ENCODE measurements around the gene RD3L.

The RD3L gene

GRCh38 chr14:103941973-103942736 is at the start of gene RD3L:
RD3L (minus strand) TSS chr14:103942529; CDS start chr14:103941695, 834 bp downstream.
- no peak for ATAC-seq
- no peak for TF ChIP-seq TCF4 (CRISPR knock-in tag; IDR thresholded peaks at IDR 0.05; ENCODE audit: borderline replicate concordance)
- TF ChIP-seq, protein P1, sequence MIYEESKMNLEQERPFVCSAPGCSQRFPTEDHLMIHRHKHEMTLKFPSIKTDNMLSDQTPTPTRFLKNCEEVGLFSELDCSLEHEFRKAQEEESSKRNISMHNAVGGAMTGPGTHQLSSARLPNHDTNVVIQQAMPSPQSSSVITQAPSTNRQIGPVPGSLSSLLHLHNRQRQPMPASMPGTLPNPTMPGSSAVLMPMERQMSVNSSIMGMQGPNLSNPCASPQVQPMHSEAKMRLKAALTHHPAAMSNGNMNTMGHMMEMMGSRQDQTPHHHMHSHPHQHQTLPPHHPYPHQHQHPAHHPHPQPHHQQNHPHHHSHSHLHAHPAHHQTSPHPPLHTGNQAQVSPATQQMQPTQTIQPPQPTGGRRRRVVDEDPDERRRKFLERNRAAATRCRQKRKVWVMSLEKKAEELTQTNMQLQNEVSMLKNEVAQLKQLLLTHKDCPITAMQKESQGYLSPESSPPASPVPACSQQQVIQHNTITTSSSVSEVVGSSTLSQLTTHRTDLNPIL (CRISPR knock-in tag; IDR thresholded peaks at IDR 0.05; ENCODE audit: low read depth), result no peak
- TF ChIP-seq CSRNP3 (CRISPR knock-in tag; IDR thresholded peaks at IDR 0.05), result no peak
- no peak for TF ChIP-seq SNAI2 (CRISPR knock-in tag; IDR thresholded peaks at IDR 0.05)
- no peak for TF ChIP-seq ARNTL (CRISPR knock-in tag; IDR thresholded peaks at IDR 0.05; ENCODE audit: borderline replicate concordance, low read depth)
- no peak for TF ChIP-seq RARB (CRISPR knock-in tag; IDR thresholded peaks at IDR 0.05)
- TF ChIP-seq PPARA (CRISPR knock-in tag; IDR thresholded peaks at IDR 0.05; ENCODE audit: borderline replicate concordance), result no peak
- TF ChIP-seq, protein P2, sequence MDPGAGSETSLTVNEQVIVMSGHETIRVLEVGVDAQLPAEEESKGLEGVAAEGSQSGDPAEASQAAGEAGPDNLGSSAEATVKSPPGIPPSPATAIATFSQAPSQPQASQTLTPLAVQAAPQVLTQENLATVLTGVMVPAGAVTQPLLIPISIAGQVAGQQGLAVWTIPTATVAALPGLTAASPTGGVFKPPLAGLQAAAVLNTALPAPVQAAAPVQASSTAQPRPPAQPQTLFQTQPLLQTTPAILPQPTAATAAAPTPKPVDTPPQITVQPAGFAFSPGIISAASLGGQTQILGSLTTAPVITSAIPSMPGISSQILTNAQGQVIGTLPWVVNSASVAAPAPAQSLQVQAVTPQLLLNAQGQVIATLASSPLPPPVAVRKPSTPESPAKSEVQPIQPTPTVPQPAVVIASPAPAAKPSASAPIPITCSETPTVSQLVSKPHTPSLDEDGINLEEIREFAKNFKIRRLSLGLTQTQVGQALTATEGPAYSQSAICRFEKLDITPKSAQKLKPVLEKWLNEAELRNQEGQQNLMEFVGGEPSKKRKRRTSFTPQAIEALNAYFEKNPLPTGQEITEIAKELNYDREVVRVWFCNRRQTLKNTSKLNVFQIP (CRISPR knock-in tag; IDR thresholded peaks at IDR 0.05; ENCODE audit: borderline replicate concordance, low read depth), result no peak
- no peak for TF ChIP-seq ZC3H10 (CRISPR knock-in tag; IDR thresholded peaks at IDR 0.05)
- no peak for TF ChIP-seq GLIS3 (CRISPR knock-in tag; IDR thresholded peaks at IDR 0.05)
- no peak for TF ChIP-seq ZNF70 (CRISPR knock-in tag; IDR thresholded peaks at IDR 0.05)
- no peak for TF ChIP-seq CSDC2 (CRISPR knock-in tag; IDR thresholded peaks at IDR 0.05)
- TF ChIP-seq, protein P3, sequence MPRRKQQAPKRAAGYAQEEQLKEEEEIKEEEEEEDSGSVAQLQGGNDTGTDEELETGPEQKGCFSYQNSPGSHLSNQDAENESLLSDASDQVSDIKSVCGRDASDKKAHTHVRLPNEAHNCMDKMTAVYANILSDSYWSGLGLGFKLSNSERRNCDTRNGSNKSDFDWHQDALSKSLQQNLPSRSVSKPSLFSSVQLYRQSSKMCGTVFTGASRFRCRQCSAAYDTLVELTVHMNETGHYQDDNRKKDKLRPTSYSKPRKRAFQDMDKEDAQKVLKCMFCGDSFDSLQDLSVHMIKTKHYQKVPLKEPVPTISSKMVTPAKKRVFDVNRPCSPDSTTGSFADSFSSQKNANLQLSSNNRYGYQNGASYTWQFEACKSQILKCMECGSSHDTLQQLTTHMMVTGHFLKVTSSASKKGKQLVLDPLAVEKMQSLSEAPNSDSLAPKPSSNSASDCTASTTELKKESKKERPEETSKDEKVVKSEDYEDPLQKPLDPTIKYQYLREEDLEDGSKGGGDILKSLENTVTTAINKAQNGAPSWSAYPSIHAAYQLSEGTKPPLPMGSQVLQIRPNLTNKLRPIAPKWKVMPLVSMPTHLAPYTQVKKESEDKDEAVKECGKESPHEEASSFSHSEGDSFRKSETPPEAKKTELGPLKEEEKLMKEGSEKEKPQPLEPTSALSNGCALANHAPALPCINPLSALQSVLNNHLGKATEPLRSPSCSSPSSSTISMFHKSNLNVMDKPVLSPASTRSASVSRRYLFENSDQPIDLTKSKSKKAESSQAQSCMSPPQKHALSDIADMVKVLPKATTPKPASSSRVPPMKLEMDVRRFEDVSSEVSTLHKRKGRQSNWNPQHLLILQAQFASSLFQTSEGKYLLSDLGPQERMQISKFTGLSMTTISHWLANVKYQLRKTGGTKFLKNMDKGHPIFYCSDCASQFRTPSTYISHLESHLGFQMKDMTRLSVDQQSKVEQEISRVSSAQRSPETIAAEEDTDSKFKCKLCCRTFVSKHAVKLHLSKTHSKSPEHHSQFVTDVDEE (CRISPR knock-in tag; IDR thresholded peaks at IDR 0.05), result no peak
- TF ChIP-seq ZFP30 (CRISPR knock-in tag; IDR thresholded peaks at IDR 0.05), result no peak
- TF ChIP-seq TOX (CRISPR knock-in tag; IDR thresholded peaks at IDR 0.05; ENCODE audit: borderline replicate concordance), result no peak
- no peak for TF ChIP-seq OSR1 (CRISPR knock-in tag; IDR thresholded peaks at IDR 0.05)
- TF ChIP-seq, protein P4, sequence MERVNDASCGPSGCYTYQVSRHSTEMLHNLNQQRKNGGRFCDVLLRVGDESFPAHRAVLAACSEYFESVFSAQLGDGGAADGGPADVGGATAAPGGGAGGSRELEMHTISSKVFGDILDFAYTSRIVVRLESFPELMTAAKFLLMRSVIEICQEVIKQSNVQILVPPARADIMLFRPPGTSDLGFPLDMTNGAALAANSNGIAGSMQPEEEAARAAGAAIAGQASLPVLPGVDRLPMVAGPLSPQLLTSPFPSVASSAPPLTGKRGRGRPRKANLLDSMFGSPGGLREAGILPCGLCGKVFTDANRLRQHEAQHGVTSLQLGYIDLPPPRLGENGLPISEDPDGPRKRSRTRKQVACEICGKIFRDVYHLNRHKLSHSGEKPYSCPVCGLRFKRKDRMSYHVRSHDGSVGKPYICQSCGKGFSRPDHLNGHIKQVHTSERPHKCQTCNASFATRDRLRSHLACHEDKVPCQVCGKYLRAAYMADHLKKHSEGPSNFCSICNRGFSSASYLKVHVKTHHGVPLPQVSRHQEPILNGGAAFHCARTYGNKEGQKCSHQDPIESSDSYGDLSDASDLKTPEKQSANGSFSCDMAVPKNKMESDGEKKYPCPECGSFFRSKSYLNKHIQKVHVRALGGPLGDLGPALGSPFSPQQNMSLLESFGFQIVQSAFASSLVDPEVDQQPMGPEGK (CRISPR knock-in tag; IDR thresholded peaks at IDR 0.05; ENCODE audit: borderline replicate concordance), result no peak
- no peak for TF ChIP-seq ZNF565 (CRISPR knock-in tag; conservative IDR thresholded peaks at IDR 0.05; ENCODE audit: low read depth)

GRCh38 chr14:103989964-103990363 is 47.6 kb upstream of the RD3L start:
- no peak for ATAC-seq
- no peak for TF ChIP-seq BACH2 (CRISPR knock-in tag; IDR thresholded peaks at IDR 0.05; ENCODE audit: borderline replicate concordance)
- no peak for TF ChIP-seq ARNTL (CRISPR knock-in tag; IDR thresholded peaks at IDR 0.05; ENCODE audit: borderline replicate concordance, low read depth)
- no peak for TF ChIP-seq CSDC2 (CRISPR knock-in tag; IDR thresholded peaks at IDR 0.05)
- no peak for TF ChIP-seq RARB (CRISPR knock-in tag; IDR thresholded peaks at IDR 0.05)
- no peak for TF ChIP-seq TCF4 (CRISPR knock-in tag; IDR thresholded peaks at IDR 0.05; ENCODE audit: borderline replicate concordance)
- TF ChIP-seq, protein P2 (CRISPR knock-in tag; IDR thresholded peaks at IDR 0.05; ENCODE audit: borderline replicate concordance, low read depth), result no peak
- TF ChIP-seq ESRRG (CRISPR knock-in tag; IDR thresholded peaks at IDR 0.05), result no peak

Data from SK-N-SH treated with all-trans-retinoic acid at 6 μM for 48 hours (cell line).